ENCODE results near the gene SLC34A3. TPM values are rescaled to one million over a fixed set of nuclear protein-coding genes. Genes with fewer than 3 reads are reported as not detected.
A peak's percentile ranks its signal among the peaks of the same experiment; 100 is the strongest.

The SLC34A3 gene
- total RNA-seq, 1 donor from 2014 or later = 0.27 TPM

DNA sequence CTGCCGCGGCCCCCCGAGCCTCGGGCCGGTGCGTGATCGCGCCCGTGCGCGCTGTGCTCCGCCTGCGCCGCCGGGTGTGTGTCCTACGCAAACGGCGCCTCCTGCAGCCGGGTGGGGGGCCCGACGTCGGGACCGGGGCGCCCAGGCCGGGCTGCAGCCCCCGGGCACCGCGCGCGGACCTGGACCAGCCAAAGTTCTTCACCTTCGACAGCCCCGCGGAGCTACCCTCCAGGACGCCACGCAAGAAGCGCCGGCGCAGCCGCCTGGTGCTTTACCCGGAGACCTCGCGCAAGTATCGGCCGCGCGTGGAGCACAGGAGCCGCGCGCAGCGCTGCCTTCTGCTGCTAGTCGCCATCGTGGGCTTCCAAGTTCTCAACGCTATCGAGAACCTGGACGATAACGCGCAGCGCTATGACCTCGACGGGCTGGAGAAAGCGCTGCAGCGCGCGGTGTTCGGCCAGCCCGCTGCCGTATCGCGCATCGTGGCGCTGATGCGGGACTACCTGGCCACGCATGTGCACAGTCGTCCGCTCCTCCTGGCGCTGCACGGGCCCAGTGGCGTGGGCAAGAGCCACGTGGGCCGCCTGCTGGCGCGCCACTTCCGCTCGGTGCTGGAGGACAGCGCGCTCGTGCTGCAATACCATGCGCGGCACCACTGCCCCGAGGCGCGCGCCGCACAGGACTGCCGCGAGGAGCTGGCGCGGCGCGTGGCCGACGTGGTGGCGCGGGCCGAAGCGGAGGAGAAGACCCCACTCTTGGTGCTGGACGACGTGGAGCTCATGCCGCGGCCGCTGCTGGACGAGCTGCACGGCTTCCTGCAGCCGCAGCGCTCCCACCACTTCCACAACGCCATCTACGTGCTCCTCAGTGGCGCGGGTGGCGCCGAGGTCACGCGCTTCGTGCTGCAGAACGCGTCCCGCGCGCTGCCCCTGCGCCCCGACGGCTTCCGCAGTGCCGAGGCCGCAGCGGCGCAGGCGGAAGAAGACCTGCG is 48.3 kb downstream of the SLC34A3 start:
- H3K9me3 Mint-ChIP-seq = no peaks in the 10 kb centered on the region
- no peak overlapping the region for H3K4me3 Mint-ChIP-seq
- peaks cover 27% of the 10 kb centered on the region for H3K4me1 Mint-ChIP-seq
- peak in 1 of 2 experiments; percentile 37 for DNase-seq (ENCODE audit: low spot score in 2 of 2, unreplicated experiment in 2 of 2)
- TF ChIP-seq, protein P1, sequence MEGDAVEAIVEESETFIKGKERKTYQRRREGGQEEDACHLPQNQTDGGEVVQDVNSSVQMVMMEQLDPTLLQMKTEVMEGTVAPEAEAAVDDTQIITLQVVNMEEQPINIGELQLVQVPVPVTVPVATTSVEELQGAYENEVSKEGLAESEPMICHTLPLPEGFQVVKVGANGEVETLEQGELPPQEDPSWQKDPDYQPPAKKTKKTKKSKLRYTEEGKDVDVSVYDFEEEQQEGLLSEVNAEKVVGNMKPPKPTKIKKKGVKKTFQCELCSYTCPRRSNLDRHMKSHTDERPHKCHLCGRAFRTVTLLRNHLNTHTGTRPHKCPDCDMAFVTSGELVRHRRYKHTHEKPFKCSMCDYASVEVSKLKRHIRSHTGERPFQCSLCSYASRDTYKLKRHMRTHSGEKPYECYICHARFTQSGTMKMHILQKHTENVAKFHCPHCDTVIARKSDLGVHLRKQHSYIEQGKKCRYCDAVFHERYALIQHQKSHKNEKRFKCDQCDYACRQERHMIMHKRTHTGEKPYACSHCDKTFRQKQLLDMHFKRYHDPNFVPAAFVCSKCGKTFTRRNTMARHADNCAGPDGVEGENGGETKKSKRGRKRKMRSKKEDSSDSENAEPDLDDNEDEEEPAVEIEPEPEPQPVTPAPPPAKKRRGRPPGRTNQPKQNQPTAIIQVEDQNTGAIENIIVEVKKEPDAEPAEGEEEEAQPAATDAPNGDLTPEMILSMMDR (IDR thresholded peaks at IDR 0.05; ENCODE audit: unreplicated experiment) = no peak
- no peak overlapping the region for H3K27ac Mint-ChIP-seq
- no peaks in the 10 kb centered on the region for H3K36me3 Mint-ChIP-seq
- peaks cover 19% of the 10 kb centered on the region for H3K27me3 Mint-ChIP-seq (ENCODE audit: low read depth)

DNA sequence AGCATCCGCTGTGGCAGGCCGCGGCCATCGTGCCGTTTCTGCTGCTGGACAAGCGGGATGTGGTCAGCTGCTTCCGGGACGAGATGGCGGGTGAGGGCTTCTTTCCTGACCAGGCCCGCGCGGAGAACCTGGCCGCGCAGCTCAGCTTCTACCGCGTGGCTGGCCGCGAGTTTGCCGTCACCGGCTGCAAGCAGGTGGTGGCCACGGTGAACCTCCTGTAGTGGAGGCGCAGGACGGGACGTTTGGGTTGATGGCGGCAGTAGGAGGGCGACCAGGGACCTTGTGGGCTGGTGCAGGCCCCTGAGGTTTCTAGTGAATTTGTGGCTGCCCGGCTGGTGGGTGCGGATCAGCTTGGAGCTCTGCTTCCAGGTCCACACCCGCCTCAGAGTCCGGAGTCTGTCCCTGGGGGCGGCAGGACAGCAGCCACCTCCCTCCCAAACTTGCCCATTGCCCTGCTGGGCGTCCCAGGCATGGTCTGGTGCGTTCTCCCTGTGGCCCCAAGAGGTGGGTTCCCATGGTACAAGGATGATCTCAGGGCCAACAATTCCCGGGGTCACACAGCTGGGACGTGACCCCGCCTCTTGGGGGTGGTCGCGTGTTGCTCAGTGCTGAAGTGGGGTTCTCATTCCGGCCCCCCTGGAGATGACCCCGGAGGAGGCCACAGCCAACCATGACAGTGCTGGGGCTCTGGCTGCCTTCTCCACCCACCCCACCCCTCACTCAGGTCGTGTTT is 49.2 kb downstream of the SLC34A3 start:
- peak in 1 of 2 experiments; percentile 34 for DNase-seq (ENCODE audit: low spot score in 2 of 2, unreplicated experiment in 2 of 2)
- H3K36me3 Mint-ChIP-seq = no peaks in the 10 kb centered on the region
- H3K4me3 Mint-ChIP-seq = peak overlapping the region; percentile 10
- TF ChIP-seq, protein P1 (IDR thresholded peaks at IDR 0.05; ENCODE audit: unreplicated experiment) = no peak
- H3K4me1 Mint-ChIP-seq = peaks cover 23% of the 10 kb centered on the region
- no peak overlapping the region for H3K27ac Mint-ChIP-seq
- H3K27me3 Mint-ChIP-seq (ENCODE audit: low read depth) = peaks cover 19% of the 10 kb centered on the region
- H3K9me3 Mint-ChIP-seq = no peaks in the 10 kb centered on the region

DNA sequence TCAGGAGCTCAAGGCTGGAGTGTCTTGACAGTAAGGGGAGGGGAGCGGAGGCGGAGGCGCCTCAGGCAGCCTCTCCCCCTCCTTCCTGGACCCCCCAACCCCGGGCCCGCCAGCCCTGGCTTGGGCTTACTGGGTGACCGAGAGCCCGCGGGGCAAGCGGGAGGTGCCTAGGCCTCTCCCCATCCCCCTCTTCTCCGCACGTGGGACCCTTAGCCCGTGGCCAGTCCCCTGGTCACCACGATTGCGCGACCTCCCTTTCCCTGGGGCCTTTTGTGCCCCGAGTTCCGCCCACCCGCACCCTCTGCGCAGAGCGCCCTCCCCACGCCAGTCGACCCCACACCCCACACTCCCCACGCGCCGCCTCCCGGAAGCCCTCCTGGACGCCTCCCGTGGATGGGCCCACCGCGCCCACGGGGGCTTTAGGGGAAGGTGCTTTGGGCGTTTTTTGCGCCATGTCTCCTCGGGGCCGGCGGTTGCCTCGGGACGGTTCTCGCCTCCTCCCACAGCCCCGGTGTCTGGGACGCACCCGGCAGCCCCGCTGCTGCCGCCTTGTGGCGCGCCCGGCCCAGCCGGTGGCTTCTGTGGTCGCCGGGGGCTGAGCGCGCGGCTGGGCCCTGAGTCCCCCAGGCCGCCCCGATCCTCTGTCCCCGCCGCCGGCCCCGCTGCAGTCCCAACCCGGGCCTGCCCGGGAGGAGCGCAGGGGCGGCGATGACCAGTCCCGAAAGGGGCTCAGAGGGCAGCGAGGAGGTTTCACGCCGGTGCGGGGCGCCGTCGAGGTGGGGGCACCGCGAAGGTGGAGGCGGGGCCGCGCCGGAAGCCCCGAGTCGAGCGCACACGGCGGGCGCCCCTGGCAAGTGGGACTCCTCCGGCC is 50.0 kb downstream of the SLC34A3 start:
- no peaks in the 10 kb centered on the region for H3K36me3 Mint-ChIP-seq
- peak overlapping the region; percentile 37 for H3K4me3 Mint-ChIP-seq
- DNase-seq (ENCODE audit: low spot score in 2 of 2, unreplicated experiment in 2 of 2) = peak; percentile 29 to 58
- TF ChIP-seq, protein P1 (IDR thresholded peaks at IDR 0.05; ENCODE audit: unreplicated experiment) = peak; percentile 51
- no peaks in the 10 kb centered on the region for H3K9me3 Mint-ChIP-seq
- H3K4me1 Mint-ChIP-seq = peaks cover 17% of the 10 kb centered on the region
- H3K27ac Mint-ChIP-seq = no peak overlapping the region
- H3K27me3 Mint-ChIP-seq (ENCODE audit: low read depth) = peaks cover 19% of the 10 kb centered on the region

- Mint-ChIP-seq H3K36me3 (no peaks in the 10 kb centered on the region), H3K4me1 (peaks cover 13% of the 10 kb centered on the region), H3K27ac (no peak overlapping the region), H3K9me3 (no peaks in the 10 kb centered on the region), H3K27me3 (ENCODE audit: low read depth) (peaks cover 19% of the 10 kb centered on the region), H3K4me3 (peak overlapping the region; percentile 55)
- DNase-seq (ENCODE audit: low spot score in 2 of 2, unreplicated experiment in 2 of 2) = peak in 1 of 2 experiments; percentile 36
- TF ChIP-seq, protein P1 (IDR thresholded peaks at IDR 0.05; ENCODE audit: unreplicated experiment) = no peak
Measured at GRCh38 chr9:137281345-137282116, 50.8 kb downstream of the SLC34A3 start.

Other genes with a start within 250 kb of the SLC34A3 start
- 4.7 to 5.7 TPM (median 5.5 TPM) in 3 replicates for gene LCNL1, start 247.9 kb upstream of the SLC34A3 start, total RNA-seq
- gene PAXX, start 238.5 kb upstream of the SLC34A3 start, total RNA-seq = 51.1 to 58.3 TPM (median 53.1 TPM) in 3 replicates
- 1.5 to 2.9 TPM (median 1.7 TPM) in 3 replicates for gene CLIC3, start 234.3 kb upstream of the SLC34A3 start, total RNA-seq
- 57.7 to 59.3 TPM (median 58.7 TPM) in 3 replicates for gene ABCA2, start 202.7 kb upstream of the SLC34A3 start, total RNA-seq
- 0.09 to 0.13 TPM in 2 of 3 replicates, not detected in the other for gene FUT7, start 198.8 kb upstream of the SLC34A3 start, total RNA-seq
- gene NPDC1, start 184.7 kb upstream of the SLC34A3 start, total RNA-seq = 75.8 to 84.0 TPM (median 77.9 TPM) in 3 replicates
- 4.8 to 6.3 TPM (median 5.2 TPM) in 3 replicates for gene ENTPD2, start 176.8 kb upstream of the SLC34A3 start, total RNA-seq
- gene SAPCD2, start 160.3 kb upstream of the SLC34A3 start, total RNA-seq = 5.7 to 6.2 TPM (median 5.9 TPM) in 3 replicates
- 4.6 to 5.7 TPM (median 5.5 TPM) in 3 replicates for gene UAP1L1, start 153.4 kb upstream of the SLC34A3 start, total RNA-seq
- 61.1 to 65.1 TPM (median 61.2 TPM) in 3 replicates for gene MAN1B1, start 143.9 kb upstream of the SLC34A3 start, total RNA-seq
- gene DPP7, start 116.2 kb upstream of the SLC34A3 start, total RNA-seq = 149 to 159 TPM (median 157 TPM) in 3 replicates
- gene GRIN1, start 91.7 kb upstream of the SLC34A3 start, total RNA-seq = 0.58 to 0.99 TPM (median 0.64 TPM) in 3 replicates
- gene LRRC26, start 60.9 kb upstream of the SLC34A3 start, total RNA-seq = not detected in 3 replicates
- gene TMEM210, start 58.8 kb upstream of the SLC34A3 start, total RNA-seq = not detected in 3 replicates
- 86.1 to 89.3 TPM (median 87.1 TPM) in 3 replicates for gene ANAPC2, start 42.3 kb upstream of the SLC34A3 start, total RNA-seq
- gene SSNA1, start 42.2 kb upstream of the SLC34A3 start, total RNA-seq = 40.9 to 43.8 TPM (median 42.8 TPM) in 3 replicates
- gene TPRN, start 30.2 kb upstream of the SLC34A3 start, total RNA-seq = 16.7 to 18.5 TPM (median 17.6 TPM) in 3 replicates
- 32.7 to 35.5 TPM (median 33.0 TPM) in 3 replicates for gene TMEM203, start 25.3 kb upstream of the SLC34A3 start, total RNA-seq
- gene NDOR1, start 25.2 kb upstream of the SLC34A3 start, total RNA-seq = 22.4 to 24.3 TPM (median 23.5 TPM) in 3 replicates
- 13.6 to 16.0 TPM (median 13.9 TPM) in 3 replicates for gene RNF208, start 8.7 kb upstream of the SLC34A3 start, total RNA-seq
- gene CYSRT1, start 5.7 kb upstream of the SLC34A3 start, total RNA-seq = 1.5 to 1.9 TPM (median 1.7 TPM) in 3 replicates
- 0.16 to 0.41 TPM (median 0.29 TPM) in 3 replicates for gene RNF224, start 3.4 kb upstream of the SLC34A3 start, total RNA-seq
- 146 to 152 TPM (median 148 TPM) in 3 replicates for gene TUBB4B, start 10.4 kb downstream of the SLC34A3 start, total RNA-seq
- gene STPG3, start 20.4 kb downstream of the SLC34A3 start, total RNA-seq = 0.18 to 0.29 TPM in 2 of 3 replicates, not detected in the other
- 51.6 to 54.8 TPM (median 53.3 TPM) in 3 replicates for gene NELFB, start 24.4 kb downstream of the SLC34A3 start, total RNA-seq
- gene TOR4A, start 46.8 kb downstream of the SLC34A3 start, total RNA-seq = 5.7 to 6.5 TPM (median 6.5 TPM) in 3 replicates
- gene NRARP, start 71.4 kb downstream of the SLC34A3 start, total RNA-seq = 7.4 to 9.6 TPM (median 9.2 TPM) in 3 replicates
- 37.2 to 38.2 TPM (median 37.3 TPM) in 3 replicates for gene EXD3, start 192.3 kb downstream of the SLC34A3 start, total RNA-seq
- gene NOXA1, start 192.5 kb downstream of the SLC34A3 start, total RNA-seq = 19.9 to 22.1 TPM (median 21.4 TPM) in 3 replicates
- 1.4 to 1.7 TPM (median 1.6 TPM) in 3 replicates for gene ENTPD8, start 210.5 kb downstream of the SLC34A3 start, total RNA-seq
- 85.3 to 85.6 TPM (median 85.3 TPM) in 3 replicates for gene NSMF, start 228.4 kb downstream of the SLC34A3 start, total RNA-seq